Activated T-helper 1 cell treated with anti-CD3 and anti-CD28 coated beads, Interleukin-2, amount 50 U/mL, for 16 hours (primary cell): ENCODE measurements around the gene SCNN1B.
"Not testable (repeated sequence)": the region's sequence is repeated elsewhere in the genome, so short reads cannot be mapped to it uniquely, and the experiment has no call there.

ENCODE experiments used
- DNase-seq, 2 donors: peaks; one replicate each; pipeline ENCODE4 v3.0.0-alpha.2; 2020; ENCODE audit warnings: low read depth in 1 of 2, low spot score in 1 of 2

SCNN1B gene

DNA sequence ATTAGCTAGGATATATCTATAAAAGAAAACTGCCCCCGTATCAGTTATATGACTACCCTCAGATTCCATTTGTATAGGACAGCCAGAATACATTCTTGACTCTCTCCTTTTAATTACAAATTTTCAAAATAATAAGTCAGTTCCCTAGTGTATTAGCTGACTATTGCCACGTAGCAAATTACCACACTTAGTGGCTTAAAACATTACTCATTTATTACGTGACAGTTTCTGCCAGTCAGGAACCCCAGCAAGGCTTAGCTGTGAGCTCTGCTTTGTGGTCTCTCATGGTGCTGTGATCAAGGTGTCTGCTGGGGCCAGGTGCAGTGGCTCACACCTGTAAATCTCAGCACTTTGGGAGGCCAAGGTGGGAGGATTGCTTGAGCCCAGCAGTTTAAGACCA is 13.9 kb upstream of the SCNN1B start:
- DNase-seq: no peak

DNA sequence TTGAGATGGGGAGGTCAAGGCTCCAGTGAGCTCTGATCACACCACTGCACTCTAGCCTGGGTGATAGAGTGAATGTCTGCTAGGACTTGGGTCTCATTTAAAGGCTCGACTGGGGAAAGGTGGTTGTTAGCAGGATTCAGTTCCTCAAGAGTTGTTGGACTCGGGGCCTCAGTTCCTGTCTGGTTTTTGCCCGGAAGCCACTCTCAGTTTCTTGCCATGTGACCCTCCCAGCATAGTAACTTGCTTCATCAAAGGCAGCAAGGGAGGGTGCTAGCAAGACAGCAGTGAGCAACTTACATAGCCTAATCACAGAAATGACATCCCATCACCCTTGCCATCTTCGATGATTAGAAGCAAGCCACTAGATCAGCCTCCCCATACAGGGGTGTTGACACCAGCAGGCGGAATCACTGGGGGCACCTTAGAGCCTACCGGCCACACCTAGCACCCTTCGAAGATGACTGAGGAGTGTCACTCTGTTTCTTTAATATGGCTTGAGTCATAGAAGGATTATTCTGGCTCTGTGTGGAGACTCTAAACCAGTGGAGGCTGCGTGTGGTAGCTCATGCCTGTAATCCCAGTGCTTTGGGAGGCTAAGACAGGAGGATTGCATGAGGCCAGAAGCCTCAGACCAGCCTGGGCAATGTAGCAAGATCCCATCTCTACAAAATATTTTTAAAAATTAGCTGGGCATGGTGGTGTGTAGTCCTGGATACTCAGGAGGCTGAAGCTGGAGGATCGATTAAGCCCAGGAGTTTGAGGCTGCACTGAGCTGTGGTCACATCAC is 13.2 kb upstream of the SCNN1B start:
- no peak for DNase-seq

DNA sequence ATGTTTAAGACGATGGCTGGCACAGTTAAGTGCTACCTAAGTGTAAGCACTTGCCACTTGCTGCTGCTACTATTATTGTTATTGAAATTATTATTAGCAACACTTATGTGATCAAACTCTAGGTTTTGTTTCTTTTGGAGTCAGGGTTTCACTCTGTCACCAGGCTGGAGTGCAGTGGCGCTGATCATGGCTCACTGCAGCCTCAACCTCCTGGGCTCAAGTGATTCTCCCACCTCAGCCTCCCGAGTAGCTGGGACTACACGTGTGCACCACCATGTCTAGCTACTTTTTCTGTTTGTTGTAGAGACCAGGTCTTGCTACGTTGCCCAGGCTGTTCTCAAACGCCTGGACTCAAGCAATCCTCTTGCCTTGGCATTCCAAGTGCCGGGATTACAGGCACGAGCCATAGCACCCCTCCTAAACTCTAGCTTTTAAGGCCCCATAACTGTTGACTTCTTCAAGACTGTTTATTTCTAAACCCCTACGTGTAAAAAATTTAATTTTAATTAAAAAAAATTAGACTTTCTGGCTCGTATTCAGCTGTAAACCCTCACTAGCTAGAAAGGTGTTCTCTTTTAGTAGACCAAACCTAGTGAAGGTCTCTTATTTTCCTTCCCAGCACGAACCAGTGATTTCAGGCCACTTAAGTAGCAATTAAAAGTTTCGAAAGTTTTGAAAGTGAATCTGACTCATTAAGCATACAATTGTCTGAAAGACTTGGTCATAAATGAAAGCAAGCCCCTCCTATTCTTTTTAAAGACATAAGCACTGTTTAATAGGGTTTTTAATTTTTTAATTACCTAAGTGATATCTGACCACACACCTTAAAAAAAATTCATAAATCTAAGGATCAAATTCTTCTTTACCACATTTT is 11.7 kb upstream of the SCNN1B start:
- DNase-seq: no peak

DNA sequence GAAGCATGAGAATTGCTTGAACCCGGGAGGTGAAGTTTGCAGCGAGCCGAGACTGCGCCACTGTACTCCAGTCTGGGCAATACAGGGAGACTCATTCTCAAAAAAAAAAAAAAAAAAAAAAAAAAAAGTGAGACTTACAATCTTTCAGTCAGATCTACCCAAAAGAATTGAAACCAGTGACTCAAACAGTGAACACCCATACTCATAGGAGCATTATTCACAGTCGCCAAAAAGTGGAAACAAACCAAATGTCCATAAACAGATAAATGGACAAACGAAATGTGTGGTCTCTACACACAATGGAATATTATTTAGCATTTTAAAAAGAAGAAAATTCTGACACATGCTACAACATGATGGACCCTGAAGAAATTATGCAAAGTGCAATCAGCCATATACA is 9.1 kb upstream of the SCNN1B start:
- DNase-seq: no peak

DNA sequence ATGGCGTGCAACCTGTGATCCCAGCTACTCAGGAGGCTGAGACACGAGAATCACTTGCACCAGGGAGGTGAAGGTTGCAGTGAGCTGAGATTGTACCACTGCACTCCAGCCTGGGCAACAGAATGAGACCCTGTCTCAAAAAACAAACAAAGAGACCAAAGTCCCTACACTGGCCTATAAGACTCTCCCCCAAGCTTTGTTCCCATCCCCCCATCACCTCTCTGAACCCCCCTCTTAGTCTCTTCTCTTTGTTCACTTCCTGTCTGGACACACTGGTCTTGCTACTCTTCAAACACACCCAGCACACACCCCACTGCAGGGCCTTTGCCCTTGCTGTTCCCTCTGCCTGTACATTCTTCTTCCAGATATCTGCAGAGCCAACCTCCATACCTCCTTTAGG is 7.8 kb upstream of the SCNN1B start:
- no peak for DNase-seq

DNA sequence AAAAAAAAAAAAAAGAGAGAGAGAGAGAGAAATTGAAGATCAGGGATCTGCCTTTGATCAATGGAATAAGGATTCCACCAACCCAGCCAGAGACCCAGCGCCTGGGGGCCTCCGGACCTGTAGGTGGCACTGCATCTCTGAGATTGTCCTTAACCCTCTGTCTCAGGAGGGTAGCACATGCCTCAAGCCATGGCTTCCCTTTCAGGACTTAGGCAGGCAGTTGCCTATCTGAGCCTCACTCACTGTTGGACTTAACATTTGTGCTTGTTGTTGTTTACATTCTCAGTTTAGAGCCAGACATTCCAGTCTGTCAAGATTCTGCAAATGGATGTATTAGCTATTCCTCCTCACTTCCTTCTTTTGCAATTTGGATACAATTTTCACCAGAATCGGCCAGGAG is 5.1 kb upstream of the SCNN1B start:
- DNase-seq: no peak

DNA sequence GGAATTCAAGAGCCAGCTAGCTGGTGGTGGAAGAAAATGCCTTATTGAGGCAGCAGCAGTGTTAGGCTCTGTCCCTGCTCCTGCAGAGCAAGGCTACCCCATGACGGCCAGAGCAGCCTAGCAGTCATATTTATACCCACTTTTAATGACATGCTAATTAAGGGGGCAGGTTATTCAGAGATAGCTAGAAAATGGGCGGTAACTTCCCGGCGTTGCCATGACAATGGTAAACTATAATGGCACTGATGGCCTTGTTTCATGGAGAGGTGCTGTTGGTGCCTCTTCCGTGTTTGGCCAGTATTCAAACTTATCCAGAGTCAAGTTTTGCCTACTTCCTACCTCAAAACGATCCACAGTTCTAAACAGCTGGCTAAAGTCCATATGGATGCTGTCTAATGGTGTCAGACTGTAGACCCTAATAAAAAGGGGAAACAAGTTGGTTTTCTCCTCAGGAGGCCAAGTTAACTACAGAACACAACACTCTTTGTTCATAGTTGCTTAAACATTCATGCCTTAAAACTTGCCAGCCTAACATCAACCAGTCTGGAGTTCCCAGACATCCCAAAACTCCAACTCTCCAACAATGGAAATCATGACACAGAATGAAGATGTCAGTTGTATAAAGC is 3.7 kb upstream of the SCNN1B start:
- DNase-seq: no peak

DNA sequence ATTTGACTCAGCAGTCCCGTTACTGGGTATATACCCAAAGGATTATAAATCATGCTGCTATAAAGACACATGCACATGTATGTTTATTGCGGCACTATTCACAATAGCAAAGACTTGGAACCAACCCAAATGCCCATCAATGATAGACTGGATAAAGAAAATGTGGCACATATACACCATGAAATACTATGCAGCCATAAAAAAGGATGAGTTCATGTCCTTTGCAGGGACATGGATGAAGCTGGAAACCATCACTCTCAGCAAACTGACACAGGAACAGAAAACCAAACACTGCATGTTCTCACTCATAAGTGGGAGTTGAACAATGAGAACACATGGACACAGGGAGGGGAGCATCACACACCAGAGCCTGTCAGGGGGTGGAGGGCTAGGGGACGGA is 2.3 kb upstream of the SCNN1B start:
- DNase-seq: not testable (repeated sequence)

DNA sequence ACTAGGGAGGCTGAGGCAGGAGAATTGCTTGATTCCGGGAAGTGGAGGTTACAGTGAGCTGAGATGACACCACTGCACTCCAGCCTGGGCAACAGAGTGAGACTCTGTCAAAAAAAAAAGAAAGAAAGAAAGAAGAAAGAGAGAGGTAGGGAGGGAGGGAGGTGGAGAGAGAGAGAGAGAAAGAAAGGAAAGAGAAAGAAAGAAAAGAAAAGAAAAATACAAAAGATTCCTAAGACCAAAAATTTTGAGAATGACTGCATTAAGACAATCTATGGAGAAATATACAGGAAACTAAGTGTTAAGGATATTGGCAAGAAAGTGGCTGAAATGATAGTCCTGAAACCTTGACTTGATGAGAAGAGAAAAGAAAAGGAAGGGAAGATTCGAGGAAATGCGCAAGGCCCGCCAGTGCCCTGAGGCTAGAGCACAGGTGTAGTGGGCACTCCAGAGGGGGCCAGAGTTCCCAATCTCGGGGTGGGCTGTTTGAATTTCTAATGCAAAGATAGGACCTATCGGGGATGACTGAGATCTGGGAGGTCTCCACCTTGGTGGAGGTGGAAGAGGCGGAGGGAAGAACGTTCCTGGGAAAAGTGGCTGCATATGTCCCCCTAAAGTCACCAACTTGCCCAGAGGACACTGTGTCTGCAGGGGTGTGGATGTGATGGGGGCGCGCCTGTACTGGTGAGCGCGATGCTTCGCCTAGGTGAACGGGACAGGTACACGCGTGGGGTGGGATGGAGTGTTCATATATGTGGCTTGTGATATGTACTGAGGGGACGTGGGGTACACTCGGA is 654 bp upstream of the SCNN1B start:
- DNase-seq: no peak

DNA sequence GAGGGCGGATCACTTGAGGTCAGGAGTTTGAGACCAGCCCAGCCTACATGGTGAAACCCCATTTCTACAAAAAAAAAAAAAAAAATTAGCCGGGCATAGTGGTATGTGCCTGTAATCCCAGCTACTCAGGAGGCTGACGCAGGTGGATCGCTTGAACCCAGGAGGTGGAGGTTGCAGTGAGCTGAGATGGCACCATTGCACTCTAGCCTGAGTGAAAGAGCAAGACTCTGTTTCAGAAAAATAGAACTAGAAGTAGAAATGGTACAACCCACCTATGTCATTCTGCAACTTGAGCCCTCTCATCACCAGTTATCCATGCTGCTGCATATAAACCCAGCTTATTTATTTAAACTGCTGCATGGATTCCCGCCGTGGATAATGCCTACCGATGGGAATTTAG is 1.6 kb downstream of the SCNN1B start:
- DNase-seq: no peak

DNA sequence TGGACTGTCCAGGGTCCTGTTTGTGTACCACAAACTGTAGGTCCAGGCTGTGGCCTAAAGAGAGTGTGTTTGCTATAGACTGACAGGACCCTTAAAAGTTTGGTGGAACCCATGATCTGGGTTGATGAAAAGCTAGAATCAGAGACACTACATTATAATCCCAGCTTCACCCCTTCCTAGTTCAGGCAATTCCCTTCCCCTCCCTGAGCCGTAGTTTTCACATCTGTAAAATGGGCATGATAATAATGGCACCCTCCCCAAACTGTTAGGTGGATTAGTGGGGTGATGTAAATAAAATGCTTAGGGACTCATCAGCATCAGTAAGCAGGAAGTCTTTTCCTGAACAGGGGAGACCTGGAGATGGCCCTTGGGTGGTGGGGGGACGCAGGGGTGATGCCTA is 2.5 kb downstream of the SCNN1B start:
- DNase-seq: no peak

DNA sequence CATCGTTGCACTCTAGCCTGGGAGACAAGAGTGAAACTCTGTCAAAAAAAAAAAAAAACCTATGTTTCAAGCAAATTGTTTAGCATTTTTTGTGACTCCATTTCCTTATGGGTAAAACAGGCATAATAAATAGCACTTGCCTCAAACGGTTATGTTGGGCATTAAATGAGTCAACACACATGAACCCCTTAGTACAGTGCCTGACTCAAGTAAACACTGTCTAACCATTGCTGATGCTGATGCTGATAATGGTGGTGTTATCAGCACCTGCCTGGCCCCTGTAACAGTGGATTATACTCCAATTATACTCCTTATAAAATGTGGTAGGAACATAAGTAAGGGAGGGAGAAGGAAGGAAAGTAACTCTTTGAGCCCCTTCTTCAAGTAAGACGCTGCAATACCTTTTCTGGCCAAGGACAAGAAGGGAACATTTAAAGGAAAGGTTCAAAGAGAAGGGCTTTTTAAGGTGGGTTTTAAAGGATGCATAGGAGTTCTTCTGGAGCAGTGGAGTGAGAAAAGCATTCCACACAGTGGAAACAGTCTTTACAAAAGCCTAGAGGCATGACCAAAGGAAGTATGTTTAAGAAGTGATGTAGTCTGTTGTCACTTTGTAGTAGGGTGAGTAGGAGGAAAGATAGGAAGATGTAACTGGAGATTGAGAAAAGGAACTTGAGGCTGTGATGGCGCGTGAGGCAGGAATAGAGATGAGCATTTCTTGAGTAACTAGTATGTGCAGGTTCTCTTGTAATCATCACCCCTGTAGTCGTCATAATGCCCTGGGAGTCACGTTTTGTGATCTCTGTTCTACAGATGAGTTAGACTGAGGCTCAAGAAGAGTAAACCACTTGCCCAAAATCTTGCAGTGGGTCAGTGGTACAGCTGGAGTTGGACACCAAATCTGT is 4.3 kb downstream of the SCNN1B start:
- no peak for DNase-seq

DNA sequence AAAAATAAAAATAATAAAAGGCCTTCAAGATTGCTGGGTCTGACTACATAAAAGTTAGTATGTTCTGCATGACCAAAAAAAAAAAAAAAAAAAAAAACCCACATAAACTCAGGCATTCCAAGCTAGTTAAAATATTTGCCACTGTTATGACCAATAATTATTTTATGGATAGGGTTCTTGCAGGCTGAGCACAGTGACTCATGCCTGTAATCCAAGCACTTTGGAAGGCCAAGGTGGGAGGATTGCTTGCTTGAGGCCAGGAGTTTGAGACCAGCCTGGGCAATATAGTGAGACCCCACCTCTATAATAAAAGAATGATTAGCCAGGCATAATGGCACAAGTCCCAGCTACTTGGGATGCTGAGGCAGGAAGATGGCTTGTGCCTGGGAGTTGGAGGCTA is 8.1 kb downstream of the SCNN1B start:
- no peak for DNase-seq

DNA sequence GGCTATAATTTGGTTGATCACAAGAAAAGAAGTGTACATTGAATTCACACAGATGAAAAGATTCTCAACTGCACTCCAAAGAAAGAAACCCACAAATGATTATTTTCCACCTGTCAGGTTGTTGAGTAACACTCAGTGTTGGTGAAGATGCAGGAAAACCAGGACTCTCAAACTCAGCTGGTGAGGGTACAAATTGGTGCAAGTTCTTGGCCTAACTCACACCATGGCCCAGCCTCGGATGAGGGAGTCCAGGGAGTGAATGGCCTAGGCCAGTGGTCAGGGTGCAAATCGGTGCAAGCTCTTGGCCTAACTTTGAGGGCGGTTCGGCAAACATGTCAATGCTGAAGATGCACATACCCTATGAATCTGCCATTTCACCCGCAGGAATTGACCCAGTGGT is 8.6 kb downstream of the SCNN1B start:
- no peak for DNase-seq

DNA sequence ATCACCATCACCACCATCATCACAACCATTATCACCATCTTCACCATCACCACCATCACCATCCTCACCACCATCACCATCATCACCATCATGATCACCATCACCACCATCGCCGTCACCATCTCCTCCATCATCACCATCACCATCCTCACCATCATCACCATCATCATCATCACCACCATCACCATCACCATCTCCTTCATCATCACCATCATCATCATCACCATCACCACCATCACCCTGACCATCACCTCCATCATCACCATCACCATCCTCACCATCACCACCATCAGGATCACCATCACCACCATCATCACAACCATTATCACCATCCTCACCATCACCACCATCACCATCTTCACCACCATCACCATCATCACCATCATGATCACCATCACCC is 14.1 kb downstream of the SCNN1B start:
- DNase-seq: no peak

DNA sequence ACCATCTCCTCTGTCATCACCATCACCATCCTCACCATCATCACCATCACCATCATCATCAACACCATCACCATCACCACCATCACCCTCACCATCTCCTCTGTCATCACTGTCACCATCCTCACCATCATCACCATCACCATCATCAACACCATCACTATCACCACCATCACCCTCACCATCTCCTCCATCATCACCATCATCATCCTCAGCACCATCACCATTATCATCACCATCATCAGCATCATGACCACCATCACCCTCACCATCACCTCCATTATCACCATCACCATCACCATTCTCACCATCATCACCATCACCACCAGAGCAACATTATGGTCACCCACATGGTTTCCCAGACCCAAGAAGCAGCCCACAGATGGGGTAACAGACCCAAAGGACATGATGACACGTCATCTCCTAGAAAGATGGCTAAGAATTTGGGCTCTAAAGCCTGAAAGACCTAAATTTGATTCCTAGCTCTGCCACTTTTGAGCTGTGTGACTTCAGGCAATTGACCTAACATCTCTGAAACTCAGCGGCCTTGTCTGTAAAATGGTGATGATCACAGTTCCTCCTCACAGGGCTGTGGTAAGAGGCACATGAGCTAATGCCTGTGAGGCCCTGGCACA is 14.6 kb downstream of the SCNN1B start:
- no peak for DNase-seq

DNA sequence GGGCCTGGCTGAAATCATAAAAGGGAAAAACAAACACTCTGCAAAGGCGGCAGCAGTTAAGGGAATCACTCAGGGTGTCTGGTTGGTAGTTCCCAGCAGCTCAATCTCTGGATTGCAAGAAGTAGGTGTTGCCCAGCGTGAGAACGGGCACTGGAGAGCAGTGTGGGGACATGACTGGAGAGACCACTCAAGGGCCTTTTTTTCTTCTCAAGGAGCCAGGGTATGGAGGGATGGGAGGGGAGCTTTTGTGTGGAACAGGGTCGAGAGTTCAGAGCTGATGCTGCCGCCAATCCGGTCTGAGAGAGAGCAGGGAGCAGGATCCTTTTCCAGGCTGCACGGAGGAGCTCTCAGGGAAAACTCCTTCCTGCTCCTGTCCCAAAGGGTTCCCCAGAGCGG is 15.2 kb downstream of the SCNN1B start:
- no peak for DNase-seq

DNA sequence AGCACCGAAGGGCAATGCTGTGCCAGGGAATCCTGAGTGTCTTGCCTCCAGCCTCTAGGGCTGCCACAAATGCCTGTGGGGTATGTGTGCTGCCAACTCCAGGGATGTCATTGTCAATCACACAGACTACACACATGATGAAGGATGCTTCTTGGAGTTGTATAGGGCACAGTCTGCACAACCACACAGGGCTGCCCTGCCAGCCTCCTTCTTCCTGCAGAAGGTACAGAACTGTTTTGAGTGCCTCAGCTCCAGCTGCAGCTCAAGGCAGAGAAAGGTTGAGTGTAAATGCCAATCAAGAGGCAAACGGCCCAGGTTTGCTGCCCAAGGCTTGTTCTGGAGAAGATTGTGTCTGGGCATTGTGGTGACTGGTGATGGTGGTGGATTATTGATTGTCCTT is 15.6 kb downstream of the SCNN1B start:
- no peak for DNase-seq

DNA sequence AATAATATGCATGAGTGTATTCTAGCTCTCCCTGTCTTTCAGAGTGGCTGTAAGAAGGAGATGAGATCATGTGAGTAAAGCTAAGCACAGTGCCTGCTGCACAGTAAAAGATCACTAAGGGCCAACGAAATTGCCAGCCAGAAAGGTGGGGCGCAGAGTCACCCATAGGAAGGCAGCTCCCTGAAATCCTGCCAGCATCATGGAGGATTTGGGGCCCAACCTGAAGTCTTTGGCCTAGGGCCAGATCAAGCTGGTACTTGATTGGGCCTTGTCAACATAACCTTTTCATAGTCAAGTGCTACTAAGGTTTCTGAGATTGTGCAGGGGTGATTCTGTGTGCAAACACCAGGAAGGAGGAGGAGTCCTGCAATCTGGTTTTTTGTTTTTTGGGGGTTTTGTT is 16.5 kb downstream of the SCNN1B start:
- DNase-seq: no peak
